Activated T-helper 9 cell treated with anti-CD3 and anti-CD28 coated beads, Interleukin-2, amount 50 U/mL, for 16 hours (primary cell): ENCODE measurements around the gene PPIF.

ENCODE experiments used
- DNase-seq: peaks from one replicate; pipeline ENCODE4 v3.0.0-alpha.2; 2020; ENCODE audit warnings: low read depth

PPIF gene

GRCh38 chr10:79349072-79349491, 1.8 kb downstream of the PPIF start:
- no peak for DNase-seq

- no peak for DNase-seq
Measured at GRCh38 chr10:79349766-79350406, 2.6 kb downstream of the PPIF start.

- DNase-seq = no peak
Measured at GRCh38 chr10:79350407-79351154, 3.3 kb downstream of the PPIF start.

- DNase-seq = no peak
Measured at GRCh38 chr10:79351332-79351731, 4.1 kb downstream of the PPIF start.

- no peak for DNase-seq
Measured at GRCh38 chr10:79352035-79352877, 5.0 kb downstream of the PPIF start.

- DNase-seq = no peak
Measured at GRCh38 chr10:79353000-79353406, 5.7 kb downstream of the PPIF start.

GRCh38 chr10:79353726-79354125, 6.5 kb downstream of the PPIF start:
- DNase-seq = no peak

- no peak for DNase-seq
Measured at GRCh38 chr10:79354141-79354540, 6.9 kb downstream of the PPIF start.

- DNase-seq = no peak
Measured at GRCh38 chr10:79354615-79355014, 7.3 kb downstream of the PPIF start.

GRCh38 chr10:79355420-79356017, 8.2 kb downstream of the PPIF start:
- DNase-seq = no peak

- DNase-seq = no peak
Measured at GRCh38 chr10:79356104-79356503, 8.8 kb downstream of the PPIF start.

- no peak for DNase-seq
Measured at GRCh38 chr10:79357180-79357579, 9.9 kb downstream of the PPIF start.

GRCh38 chr10:79358811-79359210, 11.5 kb downstream of the PPIF start:
- DNase-seq = no peak

GRCh38 chr10:79359816-79360498, 12.7 kb downstream of the PPIF start:
- DNase-seq = no peak

- no peak for DNase-seq
Measured at GRCh38 chr10:79360499-79361342, 13.5 kb downstream of the PPIF start.

- no peak for DNase-seq
Measured at GRCh38 chr10:79361726-79362397, 14.6 kb downstream of the PPIF start.

- DNase-seq = no peak
Measured at GRCh38 chr10:79367426-79368189, 20.3 kb downstream of the PPIF start.

- no peak for DNase-seq
Measured at GRCh38 chr10:79372871-79373270, 25.6 kb downstream of the PPIF start.
